Measurements from ENCODE around the gene SLC2A8.
A peak's percentile ranks its signal among the peaks of the same experiment; 100 is the strongest.

The SLC2A8 gene

GRCh38 chr9:127392976-127393375 lies 4.0 kb upstream of the SLC2A8 start:
- DNase-seq (ENCODE audit: low read depth): no peak
- TF ChIP-seq, protein P1, sequence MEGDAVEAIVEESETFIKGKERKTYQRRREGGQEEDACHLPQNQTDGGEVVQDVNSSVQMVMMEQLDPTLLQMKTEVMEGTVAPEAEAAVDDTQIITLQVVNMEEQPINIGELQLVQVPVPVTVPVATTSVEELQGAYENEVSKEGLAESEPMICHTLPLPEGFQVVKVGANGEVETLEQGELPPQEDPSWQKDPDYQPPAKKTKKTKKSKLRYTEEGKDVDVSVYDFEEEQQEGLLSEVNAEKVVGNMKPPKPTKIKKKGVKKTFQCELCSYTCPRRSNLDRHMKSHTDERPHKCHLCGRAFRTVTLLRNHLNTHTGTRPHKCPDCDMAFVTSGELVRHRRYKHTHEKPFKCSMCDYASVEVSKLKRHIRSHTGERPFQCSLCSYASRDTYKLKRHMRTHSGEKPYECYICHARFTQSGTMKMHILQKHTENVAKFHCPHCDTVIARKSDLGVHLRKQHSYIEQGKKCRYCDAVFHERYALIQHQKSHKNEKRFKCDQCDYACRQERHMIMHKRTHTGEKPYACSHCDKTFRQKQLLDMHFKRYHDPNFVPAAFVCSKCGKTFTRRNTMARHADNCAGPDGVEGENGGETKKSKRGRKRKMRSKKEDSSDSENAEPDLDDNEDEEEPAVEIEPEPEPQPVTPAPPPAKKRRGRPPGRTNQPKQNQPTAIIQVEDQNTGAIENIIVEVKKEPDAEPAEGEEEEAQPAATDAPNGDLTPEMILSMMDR (IDR thresholded peaks at IDR 0.05; ENCODE audit: insufficient read depth, low read depth, low read length, missing control alignments): no peak
- H3K4me3 ChIP-seq (ENCODE audit: low read length): no peak overlapping the region

GRCh38 chr9:127393645-127394044 lies 3.3 kb upstream of the SLC2A8 start:
- TF ChIP-seq, protein P1 (IDR thresholded peaks at IDR 0.05; ENCODE audit: insufficient read depth, low read depth, low read length, missing control alignments): peak; percentile 34
- DNase-seq (ENCODE audit: low read depth): no peak
- H3K4me3 ChIP-seq (ENCODE audit: low read length): no peak overlapping the region

- DNase-seq (ENCODE audit: low read depth): no peak
- TF ChIP-seq, protein P1 (IDR thresholded peaks at IDR 0.05; ENCODE audit: insufficient read depth, low read depth, low read length, missing control alignments): no peak
- H3K4me3 ChIP-seq (ENCODE audit: low read length): no peak overlapping the region
These were observed 1.3 kb upstream of the SLC2A8 start for GRCh38 chr9:127395497-127396252.

DNA sequence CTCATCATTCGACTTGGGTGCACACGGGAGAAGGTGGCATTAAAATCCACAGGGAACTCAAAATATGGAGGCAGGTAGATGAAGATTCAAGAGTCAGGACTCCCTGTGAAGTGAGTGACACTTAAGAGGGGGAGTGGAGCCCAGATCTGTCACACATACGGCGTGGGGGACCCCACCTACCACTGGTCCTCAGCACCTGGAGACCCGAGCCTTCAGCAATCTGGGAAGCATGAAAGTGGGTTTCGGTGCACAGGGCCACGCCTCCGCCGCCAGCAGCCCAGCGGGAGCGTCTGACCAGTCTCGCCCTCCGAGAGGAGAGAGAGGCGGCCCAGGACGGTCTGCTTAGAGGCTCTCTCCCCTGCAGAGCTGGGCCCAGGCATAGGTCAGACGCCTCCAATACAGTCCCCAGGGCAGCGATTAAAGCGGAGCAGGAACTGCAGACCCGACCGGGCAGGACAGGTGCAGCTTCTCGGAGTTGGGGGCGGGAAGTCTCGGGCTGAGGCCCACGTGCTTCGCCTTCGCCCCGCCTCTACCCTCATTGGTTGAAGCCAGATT lies 639 bp upstream of the SLC2A8 start:
- H3K4me3 ChIP-seq (ENCODE audit: low read length): peak overlapping the region; percentile 65
- DNase-seq (ENCODE audit: low read depth): no peak
- TF ChIP-seq, protein P1 (IDR thresholded peaks at IDR 0.05; ENCODE audit: insufficient read depth, low read depth, low read length, missing control alignments): no peak

- peak overlapping the region; percentile 53 for H3K4me3 ChIP-seq (ENCODE audit: low read length)
- TF ChIP-seq, protein P1 (IDR thresholded peaks at IDR 0.05; ENCODE audit: insufficient read depth, low read depth, low read length, missing control alignments): peak; percentile 46
- DNase-seq (ENCODE audit: low read depth): peak; percentile 47
These were observed 791 bp downstream of the SLC2A8 start for GRCh38 chr9:127397646-127398274.

GRCh38 chr9:127398275-127398647 lies 1.3 kb downstream of the SLC2A8 start:
- TF ChIP-seq, protein P1 (IDR thresholded peaks at IDR 0.05; ENCODE audit: insufficient read depth, low read depth, low read length, missing control alignments): no peak
- peak overlapping the region; percentile 53 for H3K4me3 ChIP-seq (ENCODE audit: low read length)
- no peak for DNase-seq (ENCODE audit: low read depth)
